H1 (cell line): ENCODE measurements around the gene CREB1. TPM values are rescaled to one million over a fixed set of nuclear protein-coding genes. Genes with fewer than 3 reads are reported as not detected.
A peak's percentile ranks its signal among the peaks of the same experiment; 100 is the strongest.

ENCODE experiments used
- CTCF ChIA-PET: fragments of 300-600 bp; sonication (Branson Sonifier 250); formaldehyde crosslinking; loops from one replicate; lab custom pipeline; 2021; ENCODE audit not compliant: partially characterized antibody; lab: Charles Lee
- POLR2A ChIA-PET: fragments of 300-600 bp; sonication (Branson Sonifier 250); formaldehyde crosslinking; loops from one replicate; lab custom pipeline; 2021; ENCODE audit warnings: inconsistent platforms; ENCODE audit not compliant: partially characterized antibody; lab: Charles Lee
- DNase-seq, 2 experiments: peaks; one replicate each; pipeline versions ENCODE4 v3.0.0 to v3.0.0-alpha.2; 2010 to 2022; ENCODE audit warnings: low spot score in 2 of 2, low read depth in 1 of 2, mixed read lengths in 1 of 2
- FAIRE-seq: peaks from 2 replicates; lab custom pipeline; 2011; peaks lifted over from hg19 to GRCh38; lab: Jason Lieb, UNC
- H2AFZ ChIP-seq: 2 replicates; pipeline ENCODE4 v1.8.1; 2012; ENCODE audit warnings: low read length, inconsistent platforms
- H2AK5ac ChIP-seq: 2 replicates; pipeline ENCODE4 v1.6.1; 2013; ENCODE audit warnings: low read depth, low read length
- H2BK120ac ChIP-seq: replicated peaks from 2 replicates; pipeline ENCODE3; 2013; ENCODE audit warnings: low read depth, low read length, inconsistent platforms
- H2BK12ac ChIP-seq: 2 replicates; pipeline ENCODE4 v1.6.1; 2013; ENCODE audit warnings: low read depth, low read length
- H2BK15ac ChIP-seq: 2 replicates; pipeline ENCODE4 v1.6.1; 2013; ENCODE audit warnings: low read length
- H2BK20ac ChIP-seq: 2 replicates; pipeline ENCODE4 v1.6.1; 2013; ENCODE audit warnings: low read length
- H2BK5ac ChIP-seq: 2 replicates; pipeline ENCODE4 v1.6.1; 2013; ENCODE audit warnings: low read depth, low read length
- H3K14ac ChIP-seq: 2 replicates; pipeline ENCODE4 v1.6.1; 2013; ENCODE audit warnings: inconsistent platforms; ENCODE audit not compliant: insufficient read length
- H3K18ac ChIP-seq: 2 replicates; pipeline ENCODE4 v1.6.1; 2013; ENCODE audit warnings: low read length; ENCODE audit errors: extremely low read depth
- H3K23ac ChIP-seq: 2 replicates; pipeline ENCODE4 v1.6.1; 2013; ENCODE audit warnings: inconsistent platforms; ENCODE audit not compliant: insufficient read length
- H3K23me2 ChIP-seq: 2 replicates; pipeline ENCODE4 v1.6.1; 2013; ENCODE audit warnings: low read depth, low read length
- H3K27ac ChIP-seq: 2 replicates; pipeline ENCODE4 v1.6.1; 2011; ENCODE audit warnings: low read depth, low read length, inconsistent platforms
- H3K27me3 ChIP-seq, 4 experiments: replicated peaks in 1 of 4; 1 replicate in 1 of 4; 2 replicates in 3 of 4; pipeline versions ENCODE4 v1.6.1 to v1.8.1; 2011 to 2013; ENCODE audit warnings: low read length in 3 of 4, mild to moderate bottlenecking in 3 of 4, inconsistent platforms in 2 of 4, mixed read lengths in 2 of 4, moderate library complexity in 1 of 4; ENCODE audit not compliant: control insufficient read depth in 3 of 4, insufficient read depth in 3 of 4; ENCODE audit errors: extremely low read depth in 1 of 4
- H3K36me3 ChIP-seq, 4 experiments: 2 replicates each; pipeline versions ENCODE4 v1.6.1 to v1.8.1; 2011 to 2013; ENCODE audit warnings: mild to moderate bottlenecking in 4 of 4, low read length in 3 of 4, moderate library complexity in 2 of 4, control low read depth in 1 of 4, inconsistent platforms in 1 of 4; ENCODE audit not compliant: insufficient read depth in 4 of 4, control insufficient read depth in 2 of 4
- H3K4ac ChIP-seq: replicated peaks from 2 replicates; pipeline ENCODE3; 2013; ENCODE audit warnings: low read length, low read depth, mixed read lengths, inconsistent platforms; ENCODE audit not compliant: insufficient read length
- H3K4me1 ChIP-seq, 4 experiments: replicated peaks in 1 of 4; 1 replicate in 1 of 4; 2 replicates in 3 of 4; pipeline versions ENCODE4 v1.6.1 to v1.8.1; 2011 to 2013; ENCODE audit warnings: low read length in 3 of 4, inconsistent platforms in 2 of 4, mixed read lengths in 1 of 4; ENCODE audit not compliant: insufficient read depth in 4 of 4, control insufficient read depth in 3 of 4
- H3K4me2 ChIP-seq, 2 experiments: 2 replicates each; pipeline versions ENCODE4 v1.6.1 to v1.8.1; 2011 to 2013; ENCODE audit warnings: low read depth in 2 of 2, low read length in 2 of 2, control low read depth in 1 of 2, inconsistent platforms in 1 of 2, mild to moderate bottlenecking in 1 of 2; ENCODE audit not compliant: insufficient read depth in 1 of 2
- H3K4me3 ChIP-seq, 4 experiments: fragments of 200-600, 300-600 bp in 1 of 4; sonication (generic), shearing (Covaris generic), sonication (Bioruptor Twin) in 1 of 4; 2 replicates each; pipeline versions ENCODE4 v1.5.1 to v1.8.1; 2011 to 2016; ENCODE audit warnings: low read length in 4 of 4, low read depth in 3 of 4, control low read depth in 2 of 4, inconsistent platforms in 2 of 4, mild to moderate bottlenecking in 2 of 4, mixed read lengths in 1 of 4, moderate library complexity in 1 of 4; ENCODE audit not compliant: insufficient read depth in 2 of 4; ENCODE audit errors: extremely low read depth in 1 of 4
- H3K56ac ChIP-seq: replicated peaks from 2 replicates; pipeline ENCODE3; 2013; ENCODE audit warnings: low read depth, mild to moderate bottlenecking, mixed read lengths, low read length, inconsistent platforms; ENCODE audit not compliant: insufficient read length
- H3K79me1 ChIP-seq: 2 replicates; pipeline ENCODE4 v1.6.1; 2013; ENCODE audit warnings: low read depth, low read length, control low read depth
- H3K79me2 ChIP-seq, 2 experiments: 2 replicates each; pipeline versions ENCODE4 v1.6.1 to v1.8.1; 2012 to 2013; ENCODE audit warnings: low read length in 2 of 2, mild to moderate bottlenecking in 2 of 2, inconsistent platforms in 1 of 2; ENCODE audit not compliant: insufficient read depth in 2 of 2, control insufficient read depth in 1 of 2
- H3K9ac ChIP-seq, 4 experiments: replicated peaks in 1 of 4; 1 replicate in 1 of 4; 2 replicates in 3 of 4; pipeline versions ENCODE4 v1.6.1 to v1.8.1; 2011 to 2013; ENCODE audit warnings: low read depth in 3 of 4, low read length in 3 of 4, control low read depth in 2 of 4, mild to moderate bottlenecking in 2 of 4, moderate library complexity in 2 of 4, inconsistent platforms in 1 of 4; ENCODE audit errors: extremely low read depth in 1 of 4
- H3K9me3 ChIP-seq, 2 experiments: 2 replicates each; pipeline versions ENCODE4 v1.6.1 to v1.8.1; 2012 to 2013; ENCODE audit warnings: mild to moderate bottlenecking in 2 of 2, moderate library complexity in 2 of 2, control low read depth in 1 of 2, inconsistent platforms in 1 of 2, low read depth in 1 of 2, low read length in 1 of 2, mixed read lengths in 1 of 2; ENCODE audit not compliant: insufficient read depth in 2 of 2
- H4K20me1 ChIP-seq, 2 experiments: replicated peaks in 1 of 2; 2 replicates each; pipeline versions ENCODE3 to v1.8.1; 2011 to 2013; ENCODE audit warnings: inconsistent platforms in 2 of 2, low read length in 2 of 2, mild to moderate bottlenecking in 1 of 2; ENCODE audit not compliant: insufficient read depth in 2 of 2, control insufficient read depth in 1 of 2
- H4K5ac ChIP-seq: 2 replicates; pipeline ENCODE4 v1.6.1; 2013; ENCODE audit warnings: low read length, low read depth, mixed read lengths, inconsistent platforms; ENCODE audit not compliant: insufficient read length
- H4K8ac ChIP-seq: 2 replicates; pipeline ENCODE4 v1.8.0; 2013; ENCODE audit warnings: mild to moderate bottlenecking, moderate library complexity, low read length, inconsistent platforms; ENCODE audit not compliant: insufficient read depth; ENCODE audit errors: extremely low read depth
- H4K91ac ChIP-seq: replicated peaks from 2 replicates; pipeline ENCODE3; 2013; ENCODE audit warnings: low read length, mixed read lengths, inconsistent platforms; ENCODE audit not compliant: insufficient read length
- ASH2L ChIP-seq: fragments of 200-600, 300-600 bp; sonication (generic); IDR thresholded peaks from one replicate; pipeline ENCODE4 v1.7.1; 2017; ENCODE audit warnings: low read length
- HDAC2 ChIP-seq, 2 experiments: fragments of 300-600 bp in 1 of 2; sonication (generic) in 1 of 2; IDR thresholded peaks; 2 replicates each; pipeline ENCODE4 v1.6.1; 2011 to 2012; ENCODE audit warnings: low read depth in 2 of 2, low read length in 2 of 2, mild to moderate bottlenecking in 2 of 2, moderate library complexity in 2 of 2, borderline replicate concordance in 1 of 2, inconsistent platforms in 1 of 2
- PHF8 ChIP-seq: fragments of 200-600 bp; sonication (generic); conservative IDR thresholded peaks from 2 replicates; pipeline ENCODE4 v1.7.1; 2012; ENCODE audit warnings: low read depth, mild to moderate bottlenecking, inconsistent platforms, low read length, moderate library complexity
- POLR2A ChIP-seq, 2 experiments: IDR thresholded peaks; 1 replicate in 1 of 2; 2 replicates in 1 of 2; pipeline ENCODE4 v1.6.1; 2011; ENCODE audit warnings: low read depth in 2 of 2, low read length in 2 of 2, mild to moderate bottlenecking in 2 of 2; ENCODE audit errors: control extremely low read depth in 1 of 2
- RBBP5 ChIP-seq: IDR thresholded peaks from 2 replicates; pipeline ENCODE4 v1.7.1; 2012; ENCODE audit warnings: low read depth, mild to moderate bottlenecking, inconsistent platforms, low read length, moderate library complexity, borderline replicate concordance
- RXRA ChIP-seq: IDR thresholded peaks from 2 replicates; pipeline ENCODE4 v1.6.1; 2011; ENCODE audit warnings: low read depth, mild to moderate bottlenecking, low read length, moderate library complexity; ENCODE audit not compliant: insufficient read depth
- TAF1 ChIP-seq: IDR thresholded peaks from 2 replicates; pipeline ENCODE4 v1.6.1; 2011; ENCODE audit warnings: mild to moderate bottlenecking, low read depth, low read length
- USF2 ChIP-seq: IDR thresholded peaks from 2 replicates; pipeline ENCODE4 v1.6.1; 2011; ENCODE audit warnings: low read length, improper control_type of control experiment
- WGBS, 2 experiments: shearing (Covaris generic) in 1 of 2; methylation state at CpG; one replicate each; pipeline versions ENCODE4 v1.1.6 to v1.1.7; 2013 to 2015; ENCODE audit warnings: low lambda C conversion rate in 2 of 2, mixed read lengths in 2 of 2, inconsistent platforms in 1 of 2, low coverage in 1 of 2, missing lambda C conversion rate in 1 of 2; ENCODE audit not compliant: insufficient replicate concordance in 2 of 2, insufficient coverage in 1 of 2, insufficient read length in 1 of 2; ENCODE audit errors: extremely low coverage in 1 of 2, missing lambda C conversion rate in 1 of 2; 5-methylcytosine and 5-hydroxymethylcytosine counted together
- polyA plus RNA-seq, 7 experiments: library from polyadenylated mRNA; depleted of rRNA in 3 of 7; stranded (reverse) in 5 of 7; unstranded in 2 of 7; fragments of >200 nt in 5 of 7; fragments of 200-250 nt in 2 of 7; gene quantifications; 1 replicate in 5 of 7; 2 replicates in 1 of 7; 4 replicates in 1 of 7; pipeline versions ENCODE4 v1.2.1 to v1.2.3, GENCODE V29; 2011 to 2013; ENCODE audit warnings: missing spikeins in 2 of 7, mixed read lengths in 2 of 7
- total RNA-seq: library from RNA; stranded (reverse); fragmentation: NEBNext Ultra II Directional; extraction: Animal tissue kit (Norgen Biotek cat#: 25700); gene quantifications from 2 replicates; pipeline ENCODE4 v1.2.1, GENCODE V29; 2021

The CREB1 gene
- total and polyA plus RNA-seq, 2 of the 8 experiments (the other 6 are each of a cell fraction or from before 2014, with no cell fraction given): 46.3 to 99.0 TPM

- peak within 1 kb of the TSS; percentile 68; the same call in 1 of the 2 replicates for H2BK12ac ChIP-seq
- H2AK5ac ChIP-seq: no peak within 1 kb of the TSS
- H4K8ac ChIP-seq: peak within 1 kb of the TSS; percentile 95
- H3K23me2 ChIP-seq: peaks cover 9% of the 10 kb centered on the region; the same call in 1 of the 2 replicates
- peak within 1 kb of the TSS; percentile 72 for H3K27ac ChIP-seq
- H3K79me1 ChIP-seq: peaks cover 3% of the 10 kb centered on the region; the same call in 1 of the 2 replicates
- peak within 1 kb of the TSS; percentile 88; the same call in 1 of the 2 replicates for H2BK15ac ChIP-seq
- H3K4me1 ChIP-seq: peaks cover 0 to 4% (median 0%) of the 10 kb centered on the region in 4 experiments; a peak in 1 of 7 replicates
- H3K14ac ChIP-seq: no peak within 1 kb of the TSS
- H3K79me2 ChIP-seq: peaks cover 0 to 10% of the 10 kb centered on the region in 2 experiments; a peak in 2 of 4 replicates
- H3K4ac ChIP-seq: peak within 1 kb of the TSS; percentile 99
- H3K23ac ChIP-seq: no peak within 1 kb of the TSS
- H2AFZ ChIP-seq: peak within 1 kb of the TSS; percentile 37
- FAIRE-seq: no peak
- CTCF ChIA-PET: interaction anchor here (0.7 to 4.6 kb wide), 35 partner anchors 11 to 1532 kb away, joined by 3 to 35 read pairs (median 5); partner anchors contain the start of genes CCNYL1 and CREB1
- H4K20me1 ChIP-seq: peaks cover 2 to 4% of the 10 kb centered on the region in 2 experiments
- H4K5ac ChIP-seq: peak within 1 kb of the TSS; percentile 94
- H3K18ac ChIP-seq: peak within 1 kb of the TSS; percentile 95
- POLR2A ChIA-PET: interaction anchor here (0.6 to 3.2 kb wide), 27 partner anchors 8 to 415 kb away, joined by 3 to 35 read pairs (median 3); partner anchors contain the start of genes CCNYL1, CREB1 and PLEKHM3
- peak within 1 kb of the TSS; percentile 99 for H4K91ac ChIP-seq
- H2BK120ac ChIP-seq: peak within 1 kb of the TSS; percentile 69
- peaks cover 6 to 34% (median 17%) of the 10 kb centered on the region in 4 experiments for H3K36me3 ChIP-seq
- H3K4me2 ChIP-seq: peak within 1 kb of the TSS; percentile 73 to 81
- peak within 1 kb of the TSS; percentile 94 for H3K56ac ChIP-seq
- 2% methylated on average over 59 of the region's 92 CpGs; no CpG with 5 or more reads in 1 of the 2 experiments for WGBS, 2 experiments
- H3K4me3 ChIP-seq: peak within 1 kb of the TSS; percentile 67 to 94 (median 82)
- peak within 1 kb of the TSS; percentile 75 to 88 (median 81) for H3K9ac ChIP-seq
- H2BK20ac ChIP-seq: peak within 1 kb of the TSS; percentile 80; the same call in 1 of the 2 replicates
- H3K9me3 ChIP-seq: no peaks in the 10 kb centered on the region
- no peaks in the 10 kb centered on the region for H3K27me3 ChIP-seq
- peak; percentile 46 to 86 for DNase-seq
- peak within 1 kb of the TSS; percentile 92 for H2BK5ac ChIP-seq
- peak; percentile 58 to 78 for TF ChIP-seq POLR2A (IDR thresholded peaks at IDR 0.05; ENCODE audit: control extremely low read depth in 1 of 2, low read depth in 2 of 2, low read length in 2 of 2)
- TF ChIP-seq TAF1: peak; percentile 47; the same call in 1 of the 2 replicates
- peak; percentile 23 for TF ChIP-seq ASH2L
- TF ChIP-seq HDAC2 (IDR thresholded peaks at IDR 0.05; ENCODE audit: borderline replicate concordance in 1 of 2, low read depth in 2 of 2, low read length in 2 of 2): 0 out of 4 replicates have a peak, but pooled peaks of 1 of the 2 experiments have one; percentile 20
- 0 out of 2 replicates have a peak, but pooled peaks have one; percentile 13 for TF ChIP-seq RBBP5
- TF ChIP-seq RXRA: no peak
- TF ChIP-seq USF2: peak; percentile 7; the same call in 1 of the 2 replicates
- peak; percentile 63 for TF ChIP-seq PHF8
Measured at GRCh38 chr2:207625014-207625907, 95.5 kb downstream of the CREB1 start, which contains the start of gene METTL21A. TSS of gene METTL21A (minus strand) at chr2:207625394. CDS start at chr2:207624375, 1,019 bp downstream.
